ENCODE data around the gene TMEM203. TPM values are rescaled to one million over a fixed set of nuclear protein-coding genes. Genes with fewer than 3 reads are reported as not detected.

Gene TMEM203
- 10 to 100 TPM; 11.6 to 33.5 (median 27.6) TPM for total RNA-seq

GRCh38 chr9:137205126-137206069 lies at the start of gene TMEM203, which contains the start of gene NDOR1:
Gene TMEM203 (minus strand): TSS chr9:137205648. CDS start chr9:137205414, 234 bp downstream.
Gene NDOR1 (plus strand): TSS chr9:137205700. CDS start chr9:137205778, 78 bp downstream.
- no peaks in the 10 kb centered on the region for H3K9me3 ChIP-seq
- DNase-seq: peak; percentile 91 to 96 (median 96)
- no peaks in the 10 kb centered on the region for H3K36me3 ChIP-seq
- no peaks in the 10 kb centered on the region for H3K27me3 ChIP-seq
- peak within 1 kb of the TSS; percentile 87 to 98 (median 89) for H3K27ac ChIP-seq
- TF ChIP-seq POLR2A (IDR thresholded peaks at IDR 0.05) (peak; percentile 81 to 82), CTCF (IDR thresholded peaks at IDR 0.05) (peak in 1 of 6 experiments; percentile 15)
- peaks cover 5 to 48% (median 28%) of the 10 kb centered on the region in 4 donors for H3K4me1 ChIP-seq
- H3K4me3 ChIP-seq: peak within 1 kb of the TSS; percentile 90 to 100 (median 95)

GRCh38 chr9:137254624-137255447 lies 49.4 kb upstream of the TMEM203 start, which contains the start of gene NELFB:
Gene NELFB (plus strand): TSS chr9:137255327.
- no peaks in the 10 kb centered on the region for H3K27me3 ChIP-seq
- H3K9me3 ChIP-seq: no peaks in the 10 kb centered on the region
- peak within 1 kb of the TSS; percentile 96 to 100 (median 100) for H3K4me3 ChIP-seq
- H3K4me1 ChIP-seq: peaks cover 4 to 30% (median 12%) of the 10 kb centered on the region in 4 donors
- peaks cover 0 to 24% (median 0%) of the 10 kb centered on the region in 3 donors for H3K36me3 ChIP-seq
- TF ChIP-seq POLR2A (IDR thresholded peaks at IDR 0.05): peak; percentile 74 to 94
- TF ChIP-seq CTCF (IDR thresholded peaks at IDR 0.05): peak in 2 of 6 experiments; percentile 10 to 17
- DNase-seq: peak; percentile 91 to 98 (median 96)
- peak within 1 kb of the TSS; percentile 81 to 96 (median 90) for H3K27ac ChIP-seq

- DNase-seq: peak in 1 of 3 donors; percentile 70
- Histone ChIP-seq H3K27me3 (no peaks in the 10 kb centered on the region), H3K27ac (peak overlapping the region; percentile 81 to 96 (median 90)), H3K4me1 (peaks cover 4 to 30% (median 12%) of the 10 kb centered on the region in 4 donors), H3K36me3 (peaks cover 0 to 18% (median 0%) of the 10 kb centered on the region in 3 donors), H3K4me3 (peak overlapping the region; percentile 96 to 100 (median 100)), H3K9me3 (no peaks in the 10 kb centered on the region)
- TF ChIP-seq POLR2A (IDR thresholded peaks at IDR 0.05): peak in 1 of 2 donors; percentile 41
- no peak for TF ChIP-seq CTCF (IDR thresholded peaks at IDR 0.05)
Observed at GRCh38 chr9:137253717-137254623, 48.5 kb upstream of the TMEM203 start.

- Histone ChIP-seq H3K9me3 (no peaks in the 10 kb centered on the region), H3K4me1 (peaks cover 4 to 30% (median 12%) of the 10 kb centered on the region in 4 donors), H3K4me3 (no peak overlapping the region), H3K27me3 (no peaks in the 10 kb centered on the region), H3K27ac (no peak overlapping the region), H3K36me3 (peaks cover 0 to 8% (median 0%) of the 10 kb centered on the region in 3 donors)
- DNase-seq: no peak
- TF ChIP-seq POLR2A (IDR thresholded peaks at IDR 0.05): no peak
Observed at GRCh38 chr9:137252555-137253506, 47.4 kb upstream of the TMEM203 start.
